Panc1 (cell line): ENCODE data around the gene SYAP1.
A peak's percentile ranks its signal among the peaks of the same experiment; 100 is the strongest.

Experiments used
- CTCF ChIP-seq: fragments of 450-650 bp; IDR thresholded peaks from 2 replicates; pipeline ENCODE4 v1.5.1; 2017; ENCODE audit warnings: mild to moderate bottlenecking
- POLR2AphosphoS5 ChIP-seq: IDR thresholded peaks from 2 replicates; pipeline ENCODE4 v1.6.1; 2012; ENCODE audit warnings: mild to moderate bottlenecking, low read depth, low read length, moderate library complexity
- REST ChIP-seq, 2 experiments: IDR thresholded peaks; 2 replicates each; pipeline ENCODE4 v1.6.1; 2011 to 2012; ENCODE audit warnings: low read depth in 2 of 2, control low read depth in 1 of 2, low read length in 1 of 2, mild to moderate bottlenecking in 1 of 2, moderate library complexity in 1 of 2; ENCODE audit not compliant: insufficient read depth in 1 of 2

DNA sequence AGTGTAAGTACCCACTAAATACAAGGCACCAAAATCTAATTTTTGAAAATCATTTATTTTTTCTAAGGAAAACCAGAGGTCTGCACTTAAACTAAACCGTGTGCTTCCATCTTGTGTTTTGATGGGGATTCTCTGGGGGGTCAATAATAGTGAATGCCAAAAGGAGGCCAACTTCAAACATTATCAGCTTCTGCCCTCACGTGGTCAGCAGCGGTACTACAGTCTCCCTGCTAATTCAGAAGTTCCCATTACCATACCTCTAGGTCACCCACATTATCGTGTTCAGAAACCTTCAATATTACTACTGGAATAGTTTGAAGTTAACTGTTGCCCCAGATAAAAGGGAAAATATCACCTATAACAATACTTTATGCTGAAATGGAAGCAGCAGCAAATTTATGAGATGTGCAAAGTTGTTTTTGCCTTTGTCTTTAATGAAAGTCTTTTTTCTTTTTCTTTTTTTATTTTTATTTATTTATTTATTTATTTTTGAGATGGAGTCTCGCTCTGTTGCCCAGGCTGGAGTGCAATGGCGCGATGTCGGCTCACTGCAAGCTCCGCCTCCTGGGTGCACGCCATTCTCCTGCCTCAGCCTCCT lies 24.2 kb upstream of the SYAP1 start:
- peak; percentile 83 for TF ChIP-seq CTCF
- no peak for TF ChIP-seq REST (IDR thresholded peaks at IDR 0.05; ENCODE audit: insufficient read depth in 1 of 2, low read depth in 2 of 2, low read length in 1 of 2)
- TF ChIP-seq POLR2AphosphoS5 = no peak
